ENCODE data around the gene RGL1.

RGL1 gene

GRCh38 chr1:183870351-183871077 lies 65.6 kb downstream of the RGL1 start:
- DNase-seq: peak; percentile 83 to 93 (median 85)

DNA sequence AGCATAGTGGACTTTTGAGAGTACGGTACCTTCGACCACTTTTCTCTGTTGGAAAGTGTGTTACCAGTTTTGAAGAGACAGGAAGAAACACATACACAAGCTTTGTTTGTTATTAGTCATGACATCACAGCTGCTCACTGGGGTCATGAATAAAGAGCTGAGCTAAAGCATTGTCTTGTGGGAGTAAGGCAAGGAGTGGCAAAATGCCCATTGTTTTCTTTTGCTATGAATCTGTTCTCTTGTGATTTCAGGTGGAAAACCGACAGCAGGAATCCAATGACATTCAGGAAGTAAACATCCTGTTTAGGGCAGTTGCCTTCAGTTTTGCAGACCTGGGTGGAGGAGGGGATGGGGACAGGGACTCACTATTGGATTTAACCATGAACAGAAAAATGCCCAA lies 66.2 kb downstream of the RGL1 start:
- peak in 2 of 3 donors; percentile 56 to 69 for DNase-seq

DNA sequence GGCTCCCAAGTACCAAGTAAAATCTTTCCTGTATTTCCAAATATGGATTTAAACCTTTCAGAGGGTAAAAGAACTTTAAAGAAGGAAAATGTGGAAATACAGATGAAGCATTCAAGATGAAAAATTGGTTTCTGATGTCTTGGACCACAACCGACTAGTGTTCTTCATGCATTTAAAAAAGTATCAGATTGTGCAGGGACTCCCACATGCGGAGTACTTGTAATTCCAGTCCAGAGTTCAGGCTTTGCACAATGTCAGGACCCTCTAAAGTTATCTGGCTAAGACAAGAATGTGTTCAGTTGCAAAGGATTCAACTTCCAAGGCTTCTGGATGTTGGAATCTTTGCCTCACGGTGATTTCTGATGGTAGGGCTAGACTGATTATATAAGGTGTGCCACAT lies 66.7 kb downstream of the RGL1 start:
- no peak for DNase-seq

DNA sequence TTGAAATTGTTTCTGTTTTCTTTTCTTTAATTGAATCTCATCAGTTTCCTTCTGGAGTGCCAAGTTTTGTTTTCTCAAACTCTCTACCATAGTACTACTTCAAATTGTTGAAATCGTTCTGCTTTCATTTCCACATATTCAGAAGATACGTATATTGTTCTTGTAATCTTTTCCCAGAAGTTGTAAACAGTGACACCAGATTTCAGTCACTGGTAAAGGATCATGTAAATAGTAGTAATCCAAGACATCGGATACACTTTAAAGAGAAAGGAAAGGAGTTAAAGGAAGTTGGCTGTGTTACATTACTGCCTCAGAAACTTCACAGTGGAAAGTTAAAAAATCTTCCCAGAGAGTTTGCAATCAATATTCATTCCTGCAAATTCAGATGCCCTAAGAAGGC lies 67.5 kb downstream of the RGL1 start:
- peak; percentile 57 to 95 (median 71) for DNase-seq

GRCh38 chr1:183873642-183874041 lies 68.7 kb downstream of the RGL1 start:
- DNase-seq: peak; percentile 57 to 85 (median 66)

GRCh38 chr1:183876309-183876708 lies 71.4 kb downstream of the RGL1 start:
- peak in 1 of 3 donors; percentile 59 for DNase-seq

- DNase-seq: no peak
Measured at GRCh38 chr1:183877053-183877720, 72.3 kb downstream of the RGL1 start.

DNA sequence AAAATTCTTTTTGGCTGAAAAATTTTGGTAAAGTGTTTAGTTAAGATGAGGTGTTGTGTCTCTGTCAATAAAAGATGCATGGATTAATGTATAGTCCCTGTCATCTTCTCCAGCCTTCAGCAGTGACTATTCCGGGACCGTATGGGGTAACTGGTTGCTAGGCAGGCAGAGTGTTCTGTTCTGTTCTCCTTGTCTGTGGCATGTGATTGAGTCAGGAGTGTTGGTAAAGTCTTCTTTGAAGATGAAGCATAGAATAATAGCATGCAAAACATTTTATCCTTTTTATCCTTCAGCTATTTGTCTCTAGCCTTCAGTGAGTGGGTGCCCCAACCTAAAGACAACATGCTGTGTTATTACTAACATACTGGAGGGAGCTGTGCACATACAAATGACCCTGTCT lies 74.6 kb downstream of the RGL1 start:
- peak in 2 of 3 donors; percentile 25 to 51 for DNase-seq

- no peak for DNase-seq
Measured at GRCh38 chr1:183879966-183880365, 75.0 kb downstream of the RGL1 start.

DNA sequence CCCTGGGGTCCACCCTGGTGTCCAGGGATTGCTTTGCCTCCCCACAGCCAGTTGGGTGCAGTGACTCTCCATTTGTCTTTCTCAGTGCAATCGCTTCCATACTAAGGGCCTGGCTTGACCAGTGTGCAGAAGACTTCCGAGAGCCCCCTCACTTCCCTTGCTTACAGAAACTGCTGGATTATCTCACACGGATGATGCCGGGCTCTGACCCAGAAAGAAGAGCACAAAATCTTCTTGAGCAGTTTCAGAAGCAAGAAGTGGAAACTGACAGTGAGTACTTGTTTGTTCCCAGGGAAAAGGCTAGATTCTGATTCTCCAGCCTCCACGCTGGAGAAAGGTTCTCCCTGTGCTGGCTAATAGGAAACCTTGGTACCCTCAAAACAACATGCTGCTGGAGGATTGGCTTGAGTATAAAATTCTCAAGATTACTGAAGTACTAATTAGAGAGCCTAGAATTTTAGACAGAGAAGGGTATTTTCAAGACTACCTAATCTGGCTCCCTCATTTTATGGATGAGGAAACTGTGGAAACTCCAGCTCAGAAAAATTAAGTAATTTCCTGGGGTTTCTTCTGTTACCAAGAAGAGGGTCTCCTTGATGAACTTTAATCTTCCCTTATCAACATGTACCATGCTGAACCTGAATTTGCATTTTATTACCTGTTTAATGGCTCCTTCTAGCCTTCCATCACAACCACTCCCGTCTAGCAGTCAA lies 75.8 kb downstream of the RGL1 start:
- peak; percentile 50 to 82 (median 65) for DNase-seq

- no peak for DNase-seq
Measured at GRCh38 chr1:183881387-183882131, 76.6 kb downstream of the RGL1 start.

GRCh38 chr1:183882335-183883167 lies 77.6 kb downstream of the RGL1 start:
- peak in 1 of 3 donors; percentile 33 for DNase-seq

GRCh38 chr1:183883623-183884022 lies 78.7 kb downstream of the RGL1 start:
- DNase-seq: peak; percentile 86 to 96 (median 89)

GRCh38 chr1:183884526-183884925 lies 79.6 kb downstream of the RGL1 start:
- peak; percentile 50 to 67 (median 58) for DNase-seq

GRCh38 chr1:183885142-183885735 lies 80.3 kb downstream of the RGL1 start:
- DNase-seq: peak; percentile 43 to 80 (median 50)

GRCh38 chr1:183886083-183886828 lies 81.3 kb downstream of the RGL1 start:
- DNase-seq: peak in 1 of 3 donors; percentile 55

DNA sequence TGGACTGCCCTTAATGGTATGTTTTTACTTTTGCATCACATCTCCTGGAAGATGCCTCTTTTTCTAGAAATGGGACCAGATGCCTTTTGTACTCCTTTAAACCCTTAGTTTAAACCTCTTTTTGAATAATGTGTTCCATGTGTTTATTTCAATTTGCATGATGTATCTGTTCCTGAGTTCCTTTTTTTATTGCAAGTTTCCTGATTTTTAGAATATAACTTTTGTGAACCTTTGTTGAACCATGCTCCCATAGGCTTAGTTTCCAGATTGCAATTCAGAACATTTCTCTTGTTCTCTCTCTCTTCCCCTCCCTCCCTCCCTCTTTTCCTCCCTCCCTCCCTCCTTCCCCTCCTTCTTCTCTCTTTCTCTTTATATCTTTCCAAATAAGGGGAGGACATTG lies 81.9 kb downstream of the RGL1 start:
- no peak for DNase-seq

GRCh38 chr1:183887826-183888819 lies 83.2 kb downstream of the RGL1 start:
- DNase-seq: no peak

- DNase-seq: no peak
Measured at GRCh38 chr1:183889095-183889494, 84.2 kb downstream of the RGL1 start.

Measured in suppressor macrophage treated with lipopolysaccharide for 1 hour (primary cell).